Epithelial cell of esophagus (primary cell): ENCODE results near the gene IL1R2.

ENCODE experiments used
- DNase-seq: peaks from one replicate; pipeline ENCODE4 v3.0.0; 2010; ENCODE audit warnings: low read depth
- H3K4me3 ChIP-seq: 2 replicates; pipeline ENCODE4 v1.5.1; 2011; ENCODE audit warnings: mild to moderate bottlenecking, low read length, control low read depth
- CTCF ChIP-seq: IDR thresholded peaks from 2 replicates; pipeline ENCODE4 v1.5.1; 2011; ENCODE audit warnings: low read depth, mild to moderate bottlenecking, low read length, control low read depth, inconsistent platforms; ENCODE audit not compliant: insufficient read depth; ENCODE audit errors: missing control alignments

IL1R2 gene

GRCh38 chr2:101952551-101952950 lies 39.2 kb upstream of the IL1R2 start:
- no peak for TF ChIP-seq CTCF
- H3K4me3 ChIP-seq, result no peak overlapping the region
- DNase-seq, result peak; percentile 59

GRCh38 chr2:101956465-101957438 lies 35.0 kb upstream of the IL1R2 start:
- no peak overlapping the region for H3K4me3 ChIP-seq
- DNase-seq, result no peak
- no peak for TF ChIP-seq CTCF

GRCh38 chr2:101958061-101958460 lies 33.7 kb upstream of the IL1R2 start:
- no peak for TF ChIP-seq CTCF
- peak; percentile 90 for DNase-seq
- no peak overlapping the region for H3K4me3 ChIP-seq

- no peak for TF ChIP-seq CTCF
- DNase-seq, result no peak
- no peak overlapping the region for H3K4me3 ChIP-seq
These were observed 30.9 kb upstream of the IL1R2 start for GRCh38 chr2:101960819-101961337.

GRCh38 chr2:101961338-101962191 lies 30.2 kb upstream of the IL1R2 start:
- H3K4me3 ChIP-seq, result no peak overlapping the region
- peak; percentile 32 for DNase-seq
- no peak for TF ChIP-seq CTCF

GRCh38 chr2:101962309-101962708 lies 29.5 kb upstream of the IL1R2 start:
- no peak overlapping the region for H3K4me3 ChIP-seq
- TF ChIP-seq CTCF, result no peak
- DNase-seq, result no peak
